Measurements from ENCODE around the gene SMG6.
A peak's percentile ranks its signal among the peaks of the same experiment; 100 is the strongest.

SMG6 gene

DNA sequence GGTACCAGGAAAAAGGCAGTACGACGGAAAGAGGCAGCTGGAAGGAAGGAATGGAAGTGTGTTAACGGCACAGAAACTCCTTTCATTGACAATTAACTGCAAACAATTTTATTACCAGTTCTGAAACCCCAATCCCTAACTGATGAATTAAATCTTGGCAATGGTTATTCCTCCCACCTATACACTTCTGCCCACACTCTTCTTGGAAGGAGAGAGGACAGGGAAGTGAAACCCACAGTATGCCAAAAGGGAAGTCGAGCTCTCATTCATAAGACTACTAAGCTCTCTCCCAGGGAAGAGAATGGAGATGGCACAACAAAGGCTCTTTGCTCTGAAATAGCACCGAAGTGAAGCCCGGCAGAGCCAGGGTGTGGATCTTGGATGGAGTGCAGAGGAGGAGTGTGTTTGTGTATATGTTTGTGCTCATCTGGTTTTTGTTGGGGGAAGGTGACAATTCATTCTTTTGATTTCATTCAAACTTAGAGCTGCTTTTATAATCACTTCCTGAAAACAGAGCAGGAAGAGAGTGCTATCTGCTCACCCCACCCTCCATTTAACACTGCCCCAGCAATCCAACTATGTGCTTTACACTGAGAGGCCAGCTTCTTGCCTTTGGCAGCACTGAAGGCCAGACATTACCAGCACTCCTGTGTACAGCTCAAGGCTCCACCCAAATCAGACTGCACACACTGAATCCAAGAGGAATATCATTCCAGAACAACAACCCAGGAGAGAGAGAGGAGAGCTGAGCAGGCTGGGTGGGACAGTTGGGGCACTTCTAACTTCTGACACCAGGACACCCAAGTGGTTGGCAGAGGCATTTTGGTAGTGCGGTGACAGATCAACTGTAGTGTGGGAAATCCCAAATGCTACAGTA is 180.0 kb downstream of the SMG6 start:
- H3K4me3 ChIP-seq (ENCODE audit: low read depth in 1 of 2, low read length in 1 of 2), result peak overlapping the region in 1 of 2 experiments; percentile 30
- TF ChIP-seq, protein P1, sequence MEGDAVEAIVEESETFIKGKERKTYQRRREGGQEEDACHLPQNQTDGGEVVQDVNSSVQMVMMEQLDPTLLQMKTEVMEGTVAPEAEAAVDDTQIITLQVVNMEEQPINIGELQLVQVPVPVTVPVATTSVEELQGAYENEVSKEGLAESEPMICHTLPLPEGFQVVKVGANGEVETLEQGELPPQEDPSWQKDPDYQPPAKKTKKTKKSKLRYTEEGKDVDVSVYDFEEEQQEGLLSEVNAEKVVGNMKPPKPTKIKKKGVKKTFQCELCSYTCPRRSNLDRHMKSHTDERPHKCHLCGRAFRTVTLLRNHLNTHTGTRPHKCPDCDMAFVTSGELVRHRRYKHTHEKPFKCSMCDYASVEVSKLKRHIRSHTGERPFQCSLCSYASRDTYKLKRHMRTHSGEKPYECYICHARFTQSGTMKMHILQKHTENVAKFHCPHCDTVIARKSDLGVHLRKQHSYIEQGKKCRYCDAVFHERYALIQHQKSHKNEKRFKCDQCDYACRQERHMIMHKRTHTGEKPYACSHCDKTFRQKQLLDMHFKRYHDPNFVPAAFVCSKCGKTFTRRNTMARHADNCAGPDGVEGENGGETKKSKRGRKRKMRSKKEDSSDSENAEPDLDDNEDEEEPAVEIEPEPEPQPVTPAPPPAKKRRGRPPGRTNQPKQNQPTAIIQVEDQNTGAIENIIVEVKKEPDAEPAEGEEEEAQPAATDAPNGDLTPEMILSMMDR (IDR thresholded peaks at IDR 0.05), result no peak

DNA sequence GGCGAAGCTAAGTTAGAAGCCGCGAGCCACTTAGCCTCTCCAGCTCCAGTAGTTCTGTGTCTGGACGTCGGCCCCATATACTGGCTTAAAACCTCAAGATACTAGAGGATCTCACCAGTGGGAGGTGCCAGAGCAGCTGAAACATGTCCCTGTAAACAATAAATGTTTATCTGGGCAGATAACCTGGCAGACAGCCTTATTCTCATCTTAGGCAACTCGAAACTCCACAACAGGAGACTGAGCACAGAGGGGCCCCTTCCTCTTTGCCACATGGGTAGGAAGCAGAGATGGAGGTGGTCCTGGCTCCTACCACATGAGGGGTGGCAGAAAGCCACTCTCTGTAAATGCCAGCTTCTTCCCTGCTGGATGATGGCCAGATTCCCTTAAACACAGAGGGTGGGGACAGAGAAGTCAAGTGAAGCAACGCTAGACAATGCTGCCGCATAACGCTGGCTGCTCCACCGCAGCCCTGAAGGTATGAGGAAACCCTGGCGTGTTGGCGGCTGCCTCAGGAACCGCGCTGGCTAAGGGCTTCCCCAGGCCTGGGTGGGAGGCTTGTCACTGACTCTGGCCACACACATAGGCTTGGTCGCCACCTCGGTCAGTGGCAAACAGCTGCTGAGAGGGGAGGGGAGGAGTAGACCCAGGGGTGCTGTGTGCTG is 180.8 kb downstream of the SMG6 start:
- TF ChIP-seq, protein P1 (IDR thresholded peaks at IDR 0.05), result no peak
- Histone ChIP-seq H3K4me1 (ENCODE audit: control insufficient read depth in 1 of 2, insufficient read depth in 1 of 2, low read depth in 1 of 2, low read length in 1 of 2) (peaks cover 46 to 48% of the 10 kb centered on the region in 2 experiments), H3K9me3 (no peaks in the 10 kb centered on the region), H3K27me3 (no peaks in the 10 kb centered on the region), H3K4me3 (ENCODE audit: low read depth in 1 of 2, low read length in 1 of 2) (peak overlapping the region; percentile 16 to 30), H3K36me3 (no peaks in the 10 kb centered on the region), H3K27ac (peak overlapping the region; percentile 70)

More for the DNA sequence above, 180.0 kb downstream of the SMG6 start:
- Histone ChIP-seq H3K9me3 (no peaks in the 10 kb centered on the region), H3K4me1 (ENCODE audit: control insufficient read depth in 1 of 2, insufficient read depth in 1 of 2, low read depth in 1 of 2, low read length in 1 of 2) (peaks cover 46 to 48% of the 10 kb centered on the region in 2 experiments), H3K36me3 (no peaks in the 10 kb centered on the region), H3K27ac (peak overlapping the region; percentile 70), H3K27me3 (no peaks in the 10 kb centered on the region)

DNA sequence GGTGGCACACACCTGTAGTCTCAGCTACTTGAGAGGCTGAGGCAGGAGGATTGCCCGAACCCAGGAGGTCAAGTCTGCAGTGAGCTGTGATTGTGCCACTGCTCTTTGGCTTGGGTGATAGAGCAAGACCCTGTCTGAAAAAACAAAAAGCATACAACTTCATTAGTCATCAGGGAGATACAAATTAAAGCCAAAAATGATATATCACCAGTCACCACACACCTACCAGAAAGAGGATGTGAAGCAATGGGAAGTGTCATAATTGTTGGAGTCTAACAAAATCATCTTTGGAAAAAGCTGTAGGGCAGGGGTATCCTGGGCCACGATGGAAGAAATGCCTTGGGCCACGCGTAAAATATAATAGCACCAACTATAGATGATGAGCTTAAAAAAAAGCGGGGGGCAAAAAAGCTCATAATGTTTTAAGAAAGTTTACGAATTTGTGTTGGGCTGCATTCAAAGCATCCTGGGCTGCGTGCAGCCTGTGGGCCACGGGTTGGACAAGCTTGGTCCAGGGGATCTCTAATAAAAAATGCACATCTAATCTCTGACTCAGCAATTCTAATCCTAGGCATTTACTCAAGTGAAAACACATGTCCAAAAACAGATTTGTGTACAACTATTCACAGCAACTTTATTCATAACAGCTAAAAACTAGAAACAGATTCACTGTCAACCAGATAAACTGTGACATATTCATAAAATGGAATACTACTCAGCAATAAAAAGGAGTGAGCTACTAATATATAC is 182.8 kb downstream of the SMG6 start:
- Histone ChIP-seq H3K36me3 (no peaks in the 10 kb centered on the region), H3K4me3 (ENCODE audit: low read depth in 1 of 2, low read length in 1 of 2) (no peak overlapping the region), H3K27me3 (no peaks in the 10 kb centered on the region), H3K4me1 (ENCODE audit: control insufficient read depth in 1 of 2, insufficient read depth in 1 of 2, low read depth in 1 of 2, low read length in 1 of 2) (peaks cover 46 to 48% of the 10 kb centered on the region in 2 experiments), H3K9me3 (no peaks in the 10 kb centered on the region), H3K27ac (peak overlapping the region; percentile 55)
- TF ChIP-seq, protein P1 (IDR thresholded peaks at IDR 0.05), result no peak

DNA sequence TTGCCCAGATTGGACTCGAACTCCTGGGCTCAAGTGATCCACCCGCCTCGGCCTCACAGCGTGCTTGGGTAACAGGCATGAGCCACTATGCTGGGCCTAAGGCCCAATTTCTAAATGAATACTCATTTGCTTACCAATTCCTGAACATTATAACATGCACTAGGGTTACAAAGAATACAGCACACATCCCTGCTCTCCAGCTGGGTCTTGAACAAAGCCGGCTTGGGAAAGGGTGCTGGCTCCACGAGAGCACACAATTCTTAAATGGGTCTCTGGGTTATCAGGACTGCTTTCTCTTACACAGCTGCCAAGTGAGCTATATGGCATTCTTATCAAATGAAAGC is 190.3 kb downstream of the SMG6 start:
- Histone ChIP-seq H3K27me3 (no peaks in the 10 kb centered on the region), H3K4me3 (ENCODE audit: low read depth in 1 of 2, low read length in 1 of 2) (no peak overlapping the region), H3K4me1 (ENCODE audit: control insufficient read depth in 1 of 2, insufficient read depth in 1 of 2, low read depth in 1 of 2, low read length in 1 of 2) (peaks cover 0 to 4% of the 10 kb centered on the region in 2 experiments), H3K27ac (no peak overlapping the region), H3K36me3 (no peaks in the 10 kb centered on the region), H3K9me3 (no peaks in the 10 kb centered on the region)
- TF ChIP-seq, protein P1 (IDR thresholded peaks at IDR 0.05), result no peak

DNA sequence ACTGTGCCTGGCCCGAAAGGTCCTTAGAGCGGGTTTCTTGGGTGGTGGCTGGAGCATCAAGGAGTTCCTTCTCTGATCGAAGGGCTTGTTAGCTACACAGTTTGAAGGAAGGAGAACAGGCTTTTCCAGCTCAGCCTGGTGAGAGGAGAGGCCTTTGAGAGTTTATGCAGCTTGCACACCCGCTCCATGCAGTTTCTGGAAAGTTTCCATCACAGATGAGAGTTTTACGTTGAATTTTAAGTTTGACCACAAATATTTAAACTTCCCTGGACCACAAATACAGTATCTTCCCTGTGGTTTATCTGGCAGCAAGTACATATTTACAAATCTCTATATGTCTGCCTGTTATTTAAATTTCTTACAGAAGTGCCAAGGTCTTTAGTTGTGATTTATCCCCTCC is 191.9 kb downstream of the SMG6 start:
- Histone ChIP-seq H3K4me1 (ENCODE audit: control insufficient read depth in 1 of 2, insufficient read depth in 1 of 2, low read depth in 1 of 2, low read length in 1 of 2) (peaks cover 0 to 4% of the 10 kb centered on the region in 2 experiments), H3K9me3 (no peaks in the 10 kb centered on the region), H3K27me3 (no peaks in the 10 kb centered on the region), H3K27ac (no peak overlapping the region), H3K36me3 (no peaks in the 10 kb centered on the region), H3K4me3 (ENCODE audit: low read depth in 1 of 2, low read length in 1 of 2) (no peak overlapping the region)
- TF ChIP-seq, protein P1 (IDR thresholded peaks at IDR 0.05), result no peak

All from neutrophil (primary cell).